GM19467 (cell line): ENCODE data around the gene RGS8.

Experiments used
- ATAC-seq: cut with Tn5 transposase; IDR thresholded peaks from one replicate; pipeline ENCODE4 v1.9.1; 2021; ENCODE audit warnings: mild to moderate bottlenecking, moderate library complexity; ENCODE audit not compliant: unreplicated experiment

Gene RGS8

GRCh38 chr1:182644886-182645285 lies 39.5 kb downstream of the RGS8 start:
- no peak for ATAC-seq

DNA sequence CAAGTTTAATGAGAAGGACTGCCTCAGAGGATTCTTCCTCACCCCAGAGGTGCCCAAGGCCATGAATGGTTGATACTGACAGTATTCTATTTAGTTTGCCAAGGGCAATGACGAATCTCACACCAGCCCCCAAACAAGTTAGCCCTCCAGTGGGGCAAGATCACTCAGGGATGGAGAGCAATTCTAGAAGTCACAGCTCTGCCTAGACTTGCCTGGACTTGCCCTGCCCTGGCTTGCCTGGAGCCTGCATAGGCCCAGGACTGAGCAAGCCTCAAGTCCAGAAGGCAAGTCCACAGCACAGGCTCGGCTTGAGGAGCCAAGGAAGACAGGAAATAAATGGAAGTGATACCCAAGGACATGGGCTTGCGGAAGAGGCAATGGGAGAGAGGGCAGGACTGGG lies 40.7 kb downstream of the RGS8 start:
- ATAC-seq = no peak

DNA sequence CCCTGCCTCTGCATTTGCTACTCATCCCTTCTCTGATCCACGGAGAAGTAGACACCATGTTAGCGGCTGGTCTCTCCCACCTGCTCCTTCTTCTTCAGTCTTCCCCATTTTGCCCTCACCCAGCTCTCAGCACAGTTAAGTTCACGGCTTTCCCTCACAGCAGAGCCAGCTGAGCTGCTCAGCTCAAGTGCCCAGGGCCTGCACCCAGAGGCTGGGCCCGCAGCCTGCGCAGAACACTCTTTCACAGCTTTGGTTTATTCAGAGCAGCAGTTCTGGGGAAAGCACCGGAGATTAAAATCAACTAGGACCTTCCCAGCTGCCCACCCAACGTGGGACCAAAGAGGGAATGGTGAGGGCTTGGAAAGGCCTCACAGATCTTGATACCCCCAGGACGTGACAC lies 41.9 kb downstream of the RGS8 start:
- no peak for ATAC-seq

- no peak for ATAC-seq
These were observed 42.8 kb downstream of the RGS8 start for GRCh38 chr1:182641561-182641960.

GRCh38 chr1:182639330-182639729 lies 45.1 kb downstream of the RGS8 start:
- ATAC-seq = no peak

DNA sequence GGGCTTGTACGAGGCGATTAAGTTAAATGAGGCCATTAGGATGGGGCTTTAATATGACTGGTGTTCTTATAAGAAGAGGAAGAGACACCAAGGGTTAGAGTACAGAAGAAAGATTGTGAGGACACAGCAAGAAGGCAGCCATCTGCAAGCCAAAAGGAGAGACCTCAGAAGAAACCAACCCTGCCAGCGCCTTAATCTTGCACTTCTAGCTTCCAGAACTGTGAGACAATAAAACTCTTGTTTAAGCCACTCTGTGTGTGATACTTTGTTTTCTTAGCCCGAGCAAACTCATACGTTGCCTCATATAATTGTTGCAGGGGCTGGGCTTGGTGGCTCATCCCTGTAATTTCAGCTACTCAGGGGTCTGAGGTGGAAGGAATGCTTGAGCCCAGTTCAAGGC lies 46.6 kb downstream of the RGS8 start:
- ATAC-seq = no peak

GRCh38 chr1:182635871-182636270 lies 48.5 kb downstream of the RGS8 start:
- no peak for ATAC-seq
